Posterior cingulate gyrus (tissue), 11 donors: ENCODE data around the gene DLG1.

ENCODE experiments used
- DNase-seq, 10 donors: peaks; one replicate each; pipeline versions ENCODE4 v3.0.0 to v3.0.0-alpha.2; 2020 to 2021; ENCODE audit warnings: mixed read lengths in 3 of 10
- intact Hi-C: fragments of 100-400 bp; cut with DNase I; formaldehyde crosslinking; loops from one replicate; pipeline ENCODE4 v1.15.1; 2023

Gene DLG1

GRCh38 chr3:197256104-197256503 is 42.3 kb downstream of the DLG1 start:
- no peak for DNase-seq
- intact Hi-C loops, result loop anchor here (2.0 to 10.0 kb wide), 2 partner anchors 199 to 247 kb away; no protein-coding TSS in a partner anchor

GRCh38 chr3:197253238-197253947 is 45.0 kb downstream of the DLG1 start:
- no peak for DNase-seq
- intact Hi-C loops, result loop anchor here (10.0 kb wide), 1 partner anchor 201 kb away; no protein-coding TSS in a partner anchor

- DNase-seq, result no peak
- intact Hi-C loops, result no loop called here
These were observed 48.9 kb downstream of the DLG1 start for GRCh38 chr3:197249542-197249941.

- intact Hi-C loops, result no loop called here
These were observed 50.1 kb downstream of the DLG1 start for GRCh38 chr3:197248341-197248740.

GRCh38 chr3:197244751-197245150 is 53.7 kb downstream of the DLG1 start:
- DNase-seq, result no peak
- intact Hi-C loops, result no loop called here

More at GRCh38 chr3:197248341-197248740, 50.1 kb downstream of the DLG1 start:
- DNase-seq, result no peak

GRCh38 chr3:197242784-197243432 is 55.5 kb downstream of the DLG1 start:
- intact Hi-C loops, result no loop called here

GRCh38 chr3:197241173-197241572 is 57.2 kb downstream of the DLG1 start:
- intact Hi-C loops, result no loop called here
- DNase-seq, result no peak

More at GRCh38 chr3:197242784-197243432, 55.5 kb downstream of the DLG1 start:
- no peak for DNase-seq

- no peak for DNase-seq
- intact Hi-C loops, result no loop called here
These were observed 58.6 kb downstream of the DLG1 start for GRCh38 chr3:197239857-197240256.

- intact Hi-C loops, result no loop called here
- no peak for DNase-seq
These were observed 59.6 kb downstream of the DLG1 start for GRCh38 chr3:197238842-197239241.

GRCh38 chr3:197237897-197238296 is 60.5 kb downstream of the DLG1 start:
- DNase-seq, result no peak
- intact Hi-C loops, result no loop called here

GRCh38 chr3:197236362-197236761 is 62.0 kb downstream of the DLG1 start:
- DNase-seq, result no peak
- intact Hi-C loops, result no loop called here

GRCh38 chr3:197234947-197235914 is 63.2 kb downstream of the DLG1 start:
- DNase-seq, result no peak
- intact Hi-C loops, result no loop called here

- intact Hi-C loops, result no loop called here
- no peak for DNase-seq
These were observed 67.1 kb downstream of the DLG1 start for GRCh38 chr3:197231321-197231720.

- intact Hi-C loops, result no loop called here
- no peak for DNase-seq
These were observed 68.6 kb downstream of the DLG1 start for GRCh38 chr3:197229836-197230235.

- intact Hi-C loops, result no loop called here
- no peak for DNase-seq
These were observed 69.2 kb downstream of the DLG1 start for GRCh38 chr3:197229178-197229577.

GRCh38 chr3:197227780-197228574 is 70.4 kb downstream of the DLG1 start:
- intact Hi-C loops, result no loop called here
- DNase-seq, result no peak

GRCh38 chr3:197226179-197226578 is 72.2 kb downstream of the DLG1 start:
- peak in 1 of 10 donors; percentile 9 for DNase-seq
- intact Hi-C loops, result no loop called here

- intact Hi-C loops, result loop anchor here (2.0 kb wide), 1 partner anchor 285 kb away; no protein-coding TSS in a partner anchor
- no peak for DNase-seq
These were observed 72.8 kb downstream of the DLG1 start for GRCh38 chr3:197225579-197225978.

GRCh38 chr3:197224034-197224444 is 74.4 kb downstream of the DLG1 start:
- intact Hi-C loops, result loop anchor here (2.0 kb wide), 1 partner anchor 287 kb away; no protein-coding TSS in a partner anchor
- no peak for DNase-seq

- DNase-seq, result no peak
- intact Hi-C loops, result no loop called here
These were observed 75.5 kb downstream of the DLG1 start for GRCh38 chr3:197222937-197223370.
